GM23338 (cell line): ENCODE data around the gene NEUROG2. TPM values are rescaled to one million over a fixed set of nuclear protein-coding genes. Genes with fewer than 3 reads are reported as not detected.

Experiments
- EZH2phosphoT487 ChIP-seq: fragments of 200-600 bp; sonication (generic); IDR thresholded peaks from one replicate; pipeline ENCODE4 v1.8.1; 2018; ENCODE audit warnings: antibody characterized with exemption; ENCODE audit not compliant: unreplicated experiment
- NANOG ChIP-seq: IDR thresholded peaks from 2 replicates; pipeline ENCODE4 v1.6.1; 2016; ENCODE audit warnings: antibody characterized with exemption, borderline replicate concordance
- ZNF114 ChIP-seq: fragments of 250-450 bp; sonication (Bioruptor Pico); IDR thresholded peaks from 2 replicates; pipeline ENCODE4 v1.5.0; 2020; ENCODE audit warnings: mild to moderate bottlenecking, moderate library complexity
- polyA plus RNA-seq: library from polyadenylated mRNA; unstranded; fragments of >200 nt; fragmentation: Nextera tagmentation; extraction: Ambion mirVana; gene quantifications from 2 replicates; pipeline ENCODE4 v1.2.1, GENCODE V29; 2016
- total RNA-seq: library from RNA; depleted of rRNA; stranded (reverse); fragments of >200 nt; shearing (Covaris generic); gene quantifications from 2 replicates; pipeline ENCODE4 v1.2.3, GENCODE V29; 2014; rRNA removed
- TF ChIP-seq, protein P1 (sequence below): IDR thresholded peaks from one replicate; pipeline ENCODE4 v1.6.1; 2018; ENCODE audit warnings: antibody characterized with exemption; ENCODE audit not compliant: unreplicated experiment

The NEUROG2 gene
- total and polyA plus RNA-seq, 2 experiments from 2014 or later: not detected

DNA sequence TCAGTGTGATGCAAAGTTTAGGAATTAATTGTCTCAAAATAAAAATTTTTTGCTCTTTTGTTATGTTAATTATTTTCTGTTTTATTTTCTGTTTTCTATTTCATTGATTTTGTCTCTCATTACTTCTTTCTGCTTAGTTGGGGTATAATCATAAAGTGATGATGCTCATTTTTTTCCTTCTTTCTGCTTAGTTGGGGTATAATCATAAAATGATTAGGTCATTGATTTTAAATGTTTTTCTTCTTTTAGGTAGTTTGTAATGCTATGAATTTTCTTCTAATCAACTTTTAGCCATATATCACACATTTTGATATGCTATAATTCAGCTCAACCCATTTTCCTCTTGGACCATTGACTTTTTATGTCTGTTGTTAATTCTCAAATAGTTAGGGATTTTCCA lies 43.7 kb downstream of the NEUROG2 start (continued):
- TF ChIP-seq, protein P1, sequence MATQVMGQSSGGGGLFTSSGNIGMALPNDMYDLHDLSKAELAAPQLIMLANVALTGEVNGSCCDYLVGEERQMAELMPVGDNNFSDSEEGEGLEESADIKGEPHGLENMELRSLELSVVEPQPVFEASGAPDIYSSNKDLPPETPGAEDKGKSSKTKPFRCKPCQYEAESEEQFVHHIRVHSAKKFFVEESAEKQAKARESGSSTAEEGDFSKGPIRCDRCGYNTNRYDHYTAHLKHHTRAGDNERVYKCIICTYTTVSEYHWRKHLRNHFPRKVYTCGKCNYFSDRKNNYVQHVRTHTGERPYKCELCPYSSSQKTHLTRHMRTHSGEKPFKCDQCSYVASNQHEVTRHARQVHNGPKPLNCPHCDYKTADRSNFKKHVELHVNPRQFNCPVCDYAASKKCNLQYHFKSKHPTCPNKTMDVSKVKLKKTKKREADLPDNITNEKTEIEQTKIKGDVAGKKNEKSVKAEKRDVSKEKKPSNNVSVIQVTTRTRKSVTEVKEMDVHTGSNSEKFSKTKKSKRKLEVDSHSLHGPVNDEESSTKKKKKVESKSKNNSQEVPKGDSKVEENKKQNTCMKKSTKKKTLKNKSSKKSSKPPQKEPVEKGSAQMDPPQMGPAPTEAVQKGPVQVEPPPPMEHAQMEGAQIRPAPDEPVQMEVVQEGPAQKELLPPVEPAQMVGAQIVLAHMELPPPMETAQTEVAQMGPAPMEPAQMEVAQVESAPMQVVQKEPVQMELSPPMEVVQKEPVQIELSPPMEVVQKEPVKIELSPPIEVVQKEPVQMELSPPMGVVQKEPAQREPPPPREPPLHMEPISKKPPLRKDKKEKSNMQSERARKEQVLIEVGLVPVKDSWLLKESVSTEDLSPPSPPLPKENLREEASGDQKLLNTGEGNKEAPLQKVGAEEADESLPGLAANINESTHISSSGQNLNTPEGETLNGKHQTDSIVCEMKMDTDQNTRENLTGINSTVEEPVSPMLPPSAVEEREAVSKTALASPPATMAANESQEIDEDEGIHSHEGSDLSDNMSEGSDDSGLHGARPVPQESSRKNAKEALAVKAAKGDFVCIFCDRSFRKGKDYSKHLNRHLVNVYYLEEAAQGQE: no peak
- TF ChIP-seq EZH2phosphoT487 (no peak), NANOG (no peak), ZNF114 (CRISPR knock-in tag) (no peak)

Other genes with a start within 250 kb of the NEUROG2 start
- 1.6 and 4.7 TPM in 2 replicates for gene TIFA, start 230.3 kb downstream of the NEUROG2 start, total RNA-seq
- 1.5 and 2.6 TPM in 2 replicates for gene TIFA, start 230.3 kb downstream of the NEUROG2 start, polyA plus RNA-seq
- 0.49 and 2.0 TPM in 2 replicates for gene ALPK1, start 218.8 kb downstream of the NEUROG2 start, total RNA-seq
- 0.10 TPM in 1 of 2 replicates, not detected in the other for gene ALPK1, start 218.8 kb downstream of the NEUROG2 start, polyA plus RNA-seq
- 37.6 and 62.6 TPM in 2 replicates for gene ZGRF1, start 120.7 kb upstream of the NEUROG2 start, total RNA-seq
- 28.9 and 41.7 TPM in 2 replicates for gene ZGRF1, start 120.7 kb upstream of the NEUROG2 start, polyA plus RNA-seq
- 25.8 and 26.6 TPM in 2 replicates for gene LARP7, start 121.0 kb upstream of the NEUROG2 start, total RNA-seq
- gene LARP7, start 121.0 kb upstream of the NEUROG2 start, polyA plus RNA-seq: 133 and 157 TPM in 2 replicates